K562 (cell line): Measurements from ENCODE around the gene FRMPD2. TPM values are rescaled to one million over a fixed set of nuclear protein-coding genes. Genes with fewer than 3 reads are reported as not detected.

Experiments used
- ARID2 ChIP-seq: fragments of 450-650 bp; IDR thresholded peaks from 2 replicates; pipeline ENCODE4 v1.6.1; 2017; ENCODE audit warnings: antibody characterized with exemption, mild to moderate bottlenecking
- CC2D1A ChIP-seq: fragments of 450-650 bp; IDR thresholded peaks from 2 replicates; pipeline ENCODE4 v1.6.1; 2017; ENCODE audit warnings: mild to moderate bottlenecking
- CTCF ChIP-seq, 3 experiments: IDR thresholded peaks in 2 of 3; conservative IDR thresholded peaks in 1 of 3; 2 replicates each; pipeline ENCODE4 v1.5.1; 2011 to 2012; ENCODE audit warnings: low read length in 3 of 3, mild to moderate bottlenecking in 3 of 3, control low read depth in 2 of 3, improper control_type of control experiment in 1 of 3, inconsistent platforms in 1 of 3, low read depth in 1 of 3, mixed read lengths in 1 of 3, moderate library complexity in 1 of 3; ENCODE audit not compliant: insufficient read depth in 2 of 3
- DEAF1 ChIP-seq: fragments of 450-650 bp; formaldehyde crosslinking; IDR thresholded peaks from 2 replicates; pipeline ENCODE4 v1.4.0; 2020; ENCODE audit warnings: mild to moderate bottlenecking, moderate library complexity
- HOXB6 ChIP-seq: fragments of 250-450 bp; sonication (Bioruptor Pico); IDR thresholded peaks from 2 replicates; pipeline ENCODE4 v1.5.1; 2022; ENCODE audit warnings: mild to moderate bottlenecking, borderline replicate concordance
- MYC ChIP-seq, 2 experiments: fragments of 250-450 bp in 1 of 2; sonication (Bioruptor Pico) in 1 of 2; IDR thresholded peaks; 2 replicates each; pipeline versions ENCODE4 v1.5.1 to v1.6.1; 2012 to 2021; ENCODE audit warnings: low read depth in 2 of 2, borderline replicate concordance in 1 of 2, improper control_type of control experiment in 1 of 2, low read length in 1 of 2, mild to moderate bottlenecking in 1 of 2, moderate library complexity in 1 of 2
- MYNN ChIP-seq, 2 experiments: sonication (generic); formaldehyde crosslinking in 1 of 2; IDR thresholded peaks; 2 replicates each; pipeline versions ENCODE4 v1.5.0 to v1.6.1; 2016 to 2020; ENCODE audit warnings: antibody characterized with exemption in 1 of 2, missing genetic modification reagents in 1 of 2
- REST ChIP-seq, 2 experiments: fragments of 450-650 bp; formaldehyde crosslinking in 1 of 2; IDR thresholded peaks; 2 replicates each; pipeline versions ENCODE4 v1.4.0 to v1.6.1; 2014 to 2020; ENCODE audit warnings: mild to moderate bottlenecking in 2 of 2, borderline replicate concordance in 1 of 2, low read depth in 1 of 2
- SETDB1 ChIP-seq: IDR thresholded peaks from one replicate; pipeline ENCODE4 v1.6.1; 2012; ENCODE audit warnings: low read length, control low read depth, inconsistent platforms
- SMAD1 ChIP-seq: fragments of 150-350 bp; IDR thresholded peaks from 2 replicates; pipeline ENCODE4 v1.6.1; 2014; ENCODE audit warnings: low read length, low read depth; ENCODE audit not compliant: partially characterized antibody
- SMC3 ChIP-seq: conservative IDR thresholded peaks from 2 replicates; pipeline ENCODE4 v1.6.1; 2011; ENCODE audit warnings: low read depth, low read length, improper control_type of control experiment; ENCODE audit not compliant: insufficient read depth
- THRB ChIP-seq: fragments of 450-650 bp; formaldehyde crosslinking; conservative IDR thresholded peaks from 2 replicates; pipeline ENCODE4 v1.4.0; 2022; ENCODE audit warnings: mild to moderate bottlenecking, missing genetic modification characterization
- polyA plus RNA-seq, 8 experiments: library from polyadenylated mRNA; depleted of rRNA in 4 of 8; stranded (reverse) in 5 of 8; unstranded in 3 of 8; fragments of >200 nt; fragmentation: Nextera tagmentation in 2 of 8; fragmentation: Illumina TruSeq in 1 of 8; extraction: Ambion mirVana in 2 of 8; extraction: Trizol in 1 of 8; gene quantifications; 2 replicates each; pipeline versions ENCODE4 v1.2.1 to v1.2.3, GENCODE V29; 2011 to 2014; ENCODE audit warnings: inconsistent platforms in 1 of 8, missing spikeins in 1 of 8
- total RNA-seq, 7 experiments: library from RNA; depleted of rRNA in 6 of 7; stranded (reverse); fragments of >200 nt in 6 of 7; fragmentation: Illumina TruSeq in 2 of 7; extraction: Trizol in 2 of 7; gene quantifications; 2 replicates each; pipeline versions ENCODE4 v1.2.1 to v1.2.3, GENCODE V29; 2011 to 2021; ENCODE audit warnings: low replicate concordance in 1 of 7

FRMPD2 gene
- total and polyA plus RNA-seq, 9 of the 15 experiments (the other 6 are each of a cell fraction or from before 2014, with no cell fraction given) = 0.12 to 0.95 (median 0.33) TPM

GRCh38 chr10:48215486-48216203 is 58.9 kb downstream of the FRMPD2 start (continued):
- no peak for TF ChIP-seq MYC (IDR thresholded peaks at IDR 0.05; ENCODE audit: low read depth, low read length)
- TF ChIP-seq MYC (CRISPR knock-in tag; IDR thresholded peaks at IDR 0.05; ENCODE audit: borderline replicate concordance, low read depth) = no peak
- TF ChIP-seq MYNN (IDR thresholded peaks at IDR 0.05) = no peak
- TF ChIP-seq MYNN (CRISPR knock-in tag; IDR thresholded peaks at IDR 0.05) = no peak
- TF ChIP-seq HOXB6 = no peak
- 0 out of 2 replicates have a peak, but pooled peaks have one; percentile 12 for TF ChIP-seq ARID2
- TF ChIP-seq SMAD1 = no peak
- TF ChIP-seq SETDB1 = no peak
- TF ChIP-seq CTCF (IDR thresholded peaks at IDR 0.05 in 2 of 3, conservative IDR thresholded peaks at IDR 0.05 in 1 of 3; ENCODE audit: insufficient read depth in 2 of 3, low read depth in 1 of 3, low read length in 3 of 3) = peak; percentile 88 to 92 (median 91)
- 0 out of 2 replicates have a peak, but pooled peaks have one; percentile 19 for TF ChIP-seq DEAF1
- no peak for TF ChIP-seq THRB (CRISPR knock-in tag)
- TF ChIP-seq SMC3 = peak; percentile 85
- peak; percentile 62; the same call in 1 of the 2 replicates for TF ChIP-seq REST (IDR thresholded peaks at IDR 0.05; ENCODE audit: borderline replicate concordance)
- no peak for TF ChIP-seq REST (CRISPR knock-in tag; IDR thresholded peaks at IDR 0.05; ENCODE audit: low read depth)
- TF ChIP-seq CC2D1A = 0 out of 2 replicates have a peak, but pooled peaks have one; percentile 31
